GM23338 (cell line): Measurements from ENCODE around the gene DIO3. TPM values are rescaled to one million over a fixed set of nuclear protein-coding genes. Genes with fewer than 3 reads are reported as not detected.

Experiments
- ATAC-seq: fragments of 200-7000 bp; cut with Tn5 transposase; 3 replicates; pipeline ENCODE4 v1.9.1; 2020
- DNase-seq: peaks from one replicate; pipeline ENCODE4 v3.0.0-alpha.2; 2015; ENCODE audit warnings: low spot score
- H2AFZ ChIP-seq: fragments of 200-600 bp; sonication (generic); 2 replicates; pipeline ENCODE4 v1.8.0; 2016; ENCODE audit warnings: antibody characterized with exemption, mild to moderate bottlenecking, moderate library complexity
- H3F3A ChIP-seq: fragments of 200-600 bp; sonication (generic); replicated peaks from 2 replicates; pipeline ENCODE4 v1.8.0; 2017; ENCODE audit warnings: antibody characterized with exemption, mixed run types, low read depth
- H3K27ac ChIP-seq: fragments of 200-600 bp; sonication (generic); 2 replicates; pipeline ENCODE4 v1.6.1; 2016; ENCODE audit warnings: low read depth
- H3K27me3 ChIP-seq: fragments of 200-600 bp; sonication (generic); 2 replicates; pipeline ENCODE4 v1.8.0; 2016; ENCODE audit warnings: mild to moderate bottlenecking, mixed run types, moderate library complexity; ENCODE audit not compliant: insufficient read depth
- H3K36me3 ChIP-seq: fragments of 200-600 bp; sonication (generic); 2 replicates; pipeline ENCODE4 v1.8.0; 2016; ENCODE audit warnings: mild to moderate bottlenecking; ENCODE audit not compliant: insufficient read depth
- H3K4me1 ChIP-seq: fragments of 200-600 bp; sonication (generic); 2 replicates; pipeline ENCODE4 v1.8.0; 2016; ENCODE audit warnings: mild to moderate bottlenecking, moderate library complexity; ENCODE audit not compliant: insufficient read depth
- H3K4me2 ChIP-seq: fragments of 200-600 bp; sonication (generic); 2 replicates; pipeline ENCODE4 v1.7.1; 2017; ENCODE audit warnings: mixed run types
- H3K4me3 ChIP-seq: fragments of 200-600 bp; sonication (generic); 2 replicates; pipeline ENCODE4 v1.6.1; 2016; ENCODE audit warnings: mixed run types
- H3K79me2 ChIP-seq: fragments of 200-600 bp; sonication (generic); replicated peaks from 2 replicates; pipeline ENCODE4 v1.8.0; 2017; ENCODE audit warnings: mild to moderate bottlenecking; ENCODE audit not compliant: insufficient read depth
- H3K9me2 ChIP-seq: fragments of 200-600 bp; sonication (generic); 2 replicates; pipeline ENCODE4 v1.8.0; 2017; ENCODE audit not compliant: insufficient read depth
- H4K20me1 ChIP-seq: fragments of 200-600 bp; sonication (generic); replicated peaks from 2 replicates; pipeline ENCODE4 v1.8.0; 2017; ENCODE audit warnings: mild to moderate bottlenecking; ENCODE audit not compliant: insufficient read depth
- H3K27ac Mint-ChIP-seq: 2 replicates; pipeline ENCODE4 v1.8.0; 2020; ENCODE audit warnings: inconsistent platforms, mild to moderate bottlenecking, moderate library complexity, mixed read lengths
- H3K27me3 Mint-ChIP-seq: 3 replicates; pipeline ENCODE4 v1.8.0; 2022; ENCODE audit warnings: low read depth, mild to moderate bottlenecking, moderate library complexity, mixed read lengths, inconsistent platforms; ENCODE audit not compliant: insufficient read depth, poor library complexity
- H3K36me3 Mint-ChIP-seq: 3 replicates; pipeline ENCODE4 v1.8.0; 2021; ENCODE audit warnings: low read depth, mild to moderate bottlenecking, inconsistent platforms, moderate library complexity, mixed read lengths
- H3K4me1 Mint-ChIP-seq: 3 replicates; pipeline ENCODE4 v1.8.0; 2020; ENCODE audit warnings: mild to moderate bottlenecking, inconsistent platforms, mixed read lengths
- H3K4me3 Mint-ChIP-seq: 3 replicates; pipeline ENCODE4 v1.8.0; 2021; ENCODE audit warnings: moderate library complexity, mild to moderate bottlenecking, inconsistent platforms, mixed read lengths
- H3K9me3 Mint-ChIP-seq: 3 replicates; pipeline ENCODE4 v1.8.0; 2020; ENCODE audit warnings: moderate library complexity, mild to moderate bottlenecking, inconsistent platforms, mixed read lengths
- CREB1 ChIP-seq: fragments of 250-450 bp; sonication (Bioruptor Pico); IDR thresholded peaks from 2 replicates; pipeline ENCODE4 v1.5.0; 2020; ENCODE audit warnings: low read depth, mild to moderate bottlenecking, moderate library complexity
- CTCF ChIP-seq, 2 experiments: fragments of 200-600 bp in 1 of 2; sonication (generic) in 1 of 2; conservative IDR thresholded peaks; 2 replicates each; pipeline versions ENCODE4 v1.5.1 to v1.6.1; 2016 to 2017; ENCODE audit warnings: antibody characterized with exemption in 2 of 2, low read depth in 2 of 2, mild to moderate bottlenecking in 2 of 2, moderate library complexity in 1 of 2
- ETS1 ChIP-seq: IDR thresholded peaks from 2 replicates; pipeline ENCODE4 v1.6.1; 2016; ENCODE audit warnings: antibody characterized with exemption
- EZH2 ChIP-seq: fragments of 200-600 bp; sonication (generic); IDR thresholded peaks from one replicate; pipeline ENCODE4 v1.8.0; 2017; ENCODE audit warnings: antibody characterized with exemption, mild to moderate bottlenecking, low read depth; ENCODE audit not compliant: unreplicated experiment
- EZH2phosphoT487 ChIP-seq: fragments of 200-600 bp; sonication (generic); IDR thresholded peaks from one replicate; pipeline ENCODE4 v1.8.1; 2018; ENCODE audit warnings: antibody characterized with exemption; ENCODE audit not compliant: unreplicated experiment
- JUNB ChIP-seq: IDR thresholded peaks from one replicate; pipeline ENCODE4 v1.6.1; 2016; ENCODE audit warnings: antibody characterized with exemption; ENCODE audit not compliant: unreplicated experiment
- POLR2AphosphoS5 ChIP-seq: IDR thresholded peaks from 2 replicates; pipeline ENCODE4 v1.6.1; 2016; ENCODE audit warnings: antibody characterized with exemption, low read depth
- ZNF114 ChIP-seq: fragments of 250-450 bp; sonication (Bioruptor Pico); IDR thresholded peaks from 2 replicates; pipeline ENCODE4 v1.5.0; 2020; ENCODE audit warnings: mild to moderate bottlenecking, moderate library complexity
- ZNF331 ChIP-seq: fragments of 250-450 bp; sonication (Bioruptor Pico); IDR thresholded peaks from 2 replicates; pipeline ENCODE4 v1.5.0; 2020; ENCODE audit warnings: low read depth, mild to moderate bottlenecking, moderate library complexity
- polyA plus RNA-seq: library from polyadenylated mRNA; unstranded; fragments of >200 nt; fragmentation: Nextera tagmentation; extraction: Ambion mirVana; gene quantifications from 2 replicates; pipeline ENCODE4 v1.2.1, GENCODE V29; 2016
- total RNA-seq: library from RNA; depleted of rRNA; stranded (reverse); fragments of >200 nt; shearing (Covaris generic); gene quantifications from 2 replicates; pipeline ENCODE4 v1.2.3, GENCODE V29; 2014
- TF ChIP-seq, protein P1 (sequence below): IDR thresholded peaks from one replicate; pipeline ENCODE4 v1.6.1; 2018; ENCODE audit warnings: antibody characterized with exemption; ENCODE audit not compliant: unreplicated experiment

Gene DIO3
- total and polyA plus RNA-seq, 2 experiments from 2014 or later, result 0.10 to 0.28 TPM

GRCh38 chr14:101557811-101558738, 3.2 kb upstream of the DIO3 start:
- Mint-ChIP-seq H3K36me3 (peaks cover 10% of the 10 kb centered on the region), H3K27ac (no peak overlapping the region), H3K27me3 (peaks cover 63% of the 10 kb centered on the region), H3K4me1 (peaks cover 3% of the 10 kb centered on the region), H3K4me3 (no peak overlapping the region), H3K9me3 (peaks cover 18% of the 10 kb centered on the region)
- Histone ChIP-seq H2AFZ (no peak overlapping the region), H3K27me3 (peaks cover 60% of the 10 kb centered on the region), H3K4me1 (peaks cover 3% of the 10 kb centered on the region; the same call in 1 of the 2 replicates), H3K79me2 (no peaks in the 10 kb centered on the region), H3K9me2 (no peaks in the 10 kb centered on the region), H3K27ac (no peak overlapping the region), H3K4me2 (no peak overlapping the region), H3K36me3 (no peaks in the 10 kb centered on the region), H3F3A (no peaks in the 10 kb centered on the region), H4K20me1 (peaks cover 6% of the 10 kb centered on the region), H3K4me3 (no peak overlapping the region)
- DNase-seq (peak; percentile 57), ATAC-seq (no peak)
- TF ChIP-seq CTCF (conservative IDR thresholded peaks at IDR 0.05; ENCODE audit: low read depth in 2 of 2) (peak in 1 of 2 experiments; percentile 67; a peak in 2 of 4 replicates), EZH2 (no peak)

DNA sequence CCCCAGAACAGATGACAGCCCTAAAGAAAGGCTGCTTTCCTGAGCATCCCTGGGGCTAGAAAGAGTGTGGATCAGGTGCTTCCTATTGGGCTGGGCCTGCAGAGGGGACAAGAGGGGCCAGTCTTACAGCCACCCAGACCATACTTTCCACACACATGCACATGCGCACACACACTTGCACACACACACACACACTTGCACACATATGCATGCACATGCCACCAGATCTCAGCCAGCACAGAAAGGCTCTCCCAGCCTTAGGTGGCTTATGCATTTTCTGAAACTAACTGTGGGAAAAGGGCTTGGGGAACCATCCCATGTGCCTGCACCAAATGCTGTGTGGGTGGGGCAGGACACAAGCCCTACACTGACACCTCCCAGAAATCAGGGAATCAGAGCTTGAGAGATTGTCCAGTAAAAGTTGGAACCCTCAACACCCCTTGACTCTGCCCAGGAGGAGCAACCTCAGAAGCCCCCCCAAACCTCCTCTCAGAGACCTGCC, 2.5 kb upstream of the DIO3 start:
- Histone ChIP-seq H4K20me1 (peaks cover 6% of the 10 kb centered on the region), H3K4me3 (peak overlapping the region; percentile 57; the same call in 1 of the 2 replicates), H3K9me2 (no peaks in the 10 kb centered on the region), H3K4me2 (0 out of 2 replicates have a peak overlapping the region, but pooled peaks have one; percentile 76), H3F3A (no peaks in the 10 kb centered on the region), H3K36me3 (no peaks in the 10 kb centered on the region), H3K27ac (no peak overlapping the region), H2AFZ (no peak overlapping the region), H3K4me1 (peaks cover 3% of the 10 kb centered on the region; the same call in 1 of the 2 replicates), H3K27me3 (peaks cover 67% of the 10 kb centered on the region), H3K79me2 (no peaks in the 10 kb centered on the region)
- ATAC-seq (no peak), DNase-seq (no peak)
- Mint-ChIP-seq H3K9me3 (peaks cover 22% of the 10 kb centered on the region), H3K27ac (no peak overlapping the region), H3K4me1 (peaks cover 6% of the 10 kb centered on the region), H3K4me3 (0 out of 3 replicates have a peak overlapping the region, but pooled peaks have one; percentile 9), H3K27me3 (peaks cover 66% of the 10 kb centered on the region), H3K36me3 (peaks cover 10% of the 10 kb centered on the region)
- no peak for TF ChIP-seq CREB1 (CRISPR knock-in tag)
- no peak for TF ChIP-seq JUNB
- no peak for TF ChIP-seq POLR2AphosphoS5
- TF ChIP-seq, protein P1, sequence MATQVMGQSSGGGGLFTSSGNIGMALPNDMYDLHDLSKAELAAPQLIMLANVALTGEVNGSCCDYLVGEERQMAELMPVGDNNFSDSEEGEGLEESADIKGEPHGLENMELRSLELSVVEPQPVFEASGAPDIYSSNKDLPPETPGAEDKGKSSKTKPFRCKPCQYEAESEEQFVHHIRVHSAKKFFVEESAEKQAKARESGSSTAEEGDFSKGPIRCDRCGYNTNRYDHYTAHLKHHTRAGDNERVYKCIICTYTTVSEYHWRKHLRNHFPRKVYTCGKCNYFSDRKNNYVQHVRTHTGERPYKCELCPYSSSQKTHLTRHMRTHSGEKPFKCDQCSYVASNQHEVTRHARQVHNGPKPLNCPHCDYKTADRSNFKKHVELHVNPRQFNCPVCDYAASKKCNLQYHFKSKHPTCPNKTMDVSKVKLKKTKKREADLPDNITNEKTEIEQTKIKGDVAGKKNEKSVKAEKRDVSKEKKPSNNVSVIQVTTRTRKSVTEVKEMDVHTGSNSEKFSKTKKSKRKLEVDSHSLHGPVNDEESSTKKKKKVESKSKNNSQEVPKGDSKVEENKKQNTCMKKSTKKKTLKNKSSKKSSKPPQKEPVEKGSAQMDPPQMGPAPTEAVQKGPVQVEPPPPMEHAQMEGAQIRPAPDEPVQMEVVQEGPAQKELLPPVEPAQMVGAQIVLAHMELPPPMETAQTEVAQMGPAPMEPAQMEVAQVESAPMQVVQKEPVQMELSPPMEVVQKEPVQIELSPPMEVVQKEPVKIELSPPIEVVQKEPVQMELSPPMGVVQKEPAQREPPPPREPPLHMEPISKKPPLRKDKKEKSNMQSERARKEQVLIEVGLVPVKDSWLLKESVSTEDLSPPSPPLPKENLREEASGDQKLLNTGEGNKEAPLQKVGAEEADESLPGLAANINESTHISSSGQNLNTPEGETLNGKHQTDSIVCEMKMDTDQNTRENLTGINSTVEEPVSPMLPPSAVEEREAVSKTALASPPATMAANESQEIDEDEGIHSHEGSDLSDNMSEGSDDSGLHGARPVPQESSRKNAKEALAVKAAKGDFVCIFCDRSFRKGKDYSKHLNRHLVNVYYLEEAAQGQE, result no peak
- TF ChIP-seq EZH2phosphoT487, result no peak
- no peak for TF ChIP-seq ZNF331
- TF ChIP-seq ETS1, result no peak
- TF ChIP-seq EZH2, result no peak
- no peak for TF ChIP-seq ZNF114 (CRISPR knock-in tag)
- TF ChIP-seq CTCF (conservative IDR thresholded peaks at IDR 0.05; ENCODE audit: low read depth in 2 of 2), result no peak
